DMS 273 (cell line): ENCODE measurements around the gene PRPSAP2.
"Not testable (repeated sequence)": the region's sequence is repeated elsewhere in the genome, so short reads cannot be mapped to it uniquely, and the experiment has no call there.

Experiments
- DNase-seq: peaks from one replicate; lab custom pipeline; 2025; ENCODE audit not compliant: unreplicated experiment; lab: John Stamatoyannopoulos, UW

PRPSAP2 gene

DNA sequence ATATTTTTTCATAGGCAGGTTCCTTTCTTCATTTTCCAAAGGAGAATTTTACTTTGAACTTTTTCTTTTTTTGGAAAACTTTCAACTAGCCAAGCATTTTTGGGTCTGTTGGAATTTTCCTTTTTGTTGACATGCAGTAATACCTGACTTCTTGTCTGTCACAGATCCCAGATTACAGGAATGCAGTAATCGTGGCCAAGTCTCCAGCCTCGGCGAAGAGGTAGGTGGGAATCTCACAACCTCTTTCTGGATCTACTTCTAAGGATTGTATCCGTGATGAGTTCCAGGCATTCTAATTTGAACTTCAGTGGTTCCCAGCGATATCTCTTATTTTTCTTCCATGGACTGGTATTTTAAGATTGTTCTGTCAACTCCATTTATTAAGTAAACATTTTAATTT is 31.7 kb downstream of the PRPSAP2 start:
- DNase-seq = no peak

GRCh38 chr17:18891541-18891940 is 33.6 kb downstream of the PRPSAP2 start:
- no peak for DNase-seq

- DNase-seq = no peak
These were observed 38.2 kb downstream of the PRPSAP2 start for GRCh38 chr17:18896146-18896545.

GRCh38 chr17:18896947-18897346 is 39.0 kb downstream of the PRPSAP2 start:
- no peak for DNase-seq

GRCh38 chr17:18904482-18904881 is 46.6 kb downstream of the PRPSAP2 start:
- no peak for DNase-seq

- no peak for DNase-seq
These were observed 47.3 kb downstream of the PRPSAP2 start for GRCh38 chr17:18905226-18905625.

GRCh38 chr17:18910326-18910725 is 52.4 kb downstream of the PRPSAP2 start:
- no peak for DNase-seq

DNA sequence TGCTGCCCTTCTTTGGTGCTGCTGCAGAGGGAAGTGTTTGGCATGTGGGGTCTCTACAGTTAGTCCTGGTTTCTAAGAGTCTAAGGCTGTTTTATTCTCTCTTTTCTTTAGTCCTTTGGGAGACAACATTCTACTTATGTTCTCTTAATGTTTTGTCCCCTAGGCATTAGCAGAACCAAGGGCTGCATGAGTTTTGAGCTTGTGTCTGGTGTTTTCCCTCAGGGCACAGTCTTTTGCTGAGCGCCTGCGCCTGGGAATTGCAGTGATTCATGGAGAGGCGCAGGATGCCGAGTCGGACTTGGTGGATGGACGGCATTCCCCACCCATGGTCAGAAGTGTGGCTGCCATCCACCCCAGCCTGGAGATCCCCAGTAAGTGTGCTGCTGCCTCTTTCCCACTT is 53.0 kb downstream of the PRPSAP2 start:
- DNase-seq = no peak

- DNase-seq = no peak
These were observed 59.0 kb downstream of the PRPSAP2 start for GRCh38 chr17:18916816-18917500.

GRCh38 chr17:18917506-18918032 is 59.6 kb downstream of the PRPSAP2 start:
- no peak for DNase-seq

- no peak for DNase-seq
These were observed 62.0 kb downstream of the PRPSAP2 start for GRCh38 chr17:18919963-18920362.

GRCh38 chr17:18920911-18921441 is 63.0 kb downstream of the PRPSAP2 start:
- no peak for DNase-seq

GRCh38 chr17:18921485-18921884 is 63.6 kb downstream of the PRPSAP2 start:
- no peak for DNase-seq

GRCh38 chr17:18921912-18922451 is 64.1 kb downstream of the PRPSAP2 start:
- DNase-seq = no peak

DNA sequence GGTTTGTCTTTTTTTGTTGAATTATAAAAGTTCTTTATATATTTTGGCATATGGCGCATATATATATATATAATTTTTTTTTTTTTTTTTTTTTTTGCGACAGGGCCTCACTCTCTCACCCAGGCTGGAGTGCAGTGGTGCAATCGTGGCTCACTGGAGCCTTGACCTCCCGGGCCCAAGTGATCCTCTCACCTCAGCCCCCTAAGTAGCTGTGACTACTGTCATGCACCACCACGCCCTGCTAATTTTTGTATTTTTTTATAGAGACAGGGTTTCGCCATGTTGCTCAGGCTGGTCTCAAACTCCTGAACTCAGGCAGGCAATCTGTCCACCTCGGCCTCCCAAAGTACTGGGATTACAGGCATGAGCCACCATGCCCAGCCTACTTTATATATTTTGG is 64.7 kb downstream of the PRPSAP2 start:
- DNase-seq = not testable (repeated sequence)

DNA sequence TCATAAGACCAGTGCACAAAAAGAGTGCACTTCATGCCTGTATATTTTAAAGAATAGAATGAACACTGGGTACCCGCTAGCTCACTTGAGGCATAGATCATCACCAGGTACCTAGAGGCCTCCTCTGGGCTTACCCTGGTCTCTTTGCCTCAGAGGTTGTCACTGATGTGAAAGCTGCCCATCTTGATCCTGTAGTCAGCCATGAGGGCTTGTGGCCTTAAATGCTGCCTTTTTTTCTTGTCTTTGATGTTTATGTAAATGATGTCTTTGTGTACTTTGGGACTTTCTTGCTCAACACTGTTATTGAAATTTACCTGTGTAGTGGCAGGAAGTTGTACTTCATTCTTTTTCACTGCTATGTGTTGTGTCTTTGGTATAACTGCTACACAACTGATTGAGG is 67.3 kb downstream of the PRPSAP2 start:
- DNase-seq = no peak

DNA sequence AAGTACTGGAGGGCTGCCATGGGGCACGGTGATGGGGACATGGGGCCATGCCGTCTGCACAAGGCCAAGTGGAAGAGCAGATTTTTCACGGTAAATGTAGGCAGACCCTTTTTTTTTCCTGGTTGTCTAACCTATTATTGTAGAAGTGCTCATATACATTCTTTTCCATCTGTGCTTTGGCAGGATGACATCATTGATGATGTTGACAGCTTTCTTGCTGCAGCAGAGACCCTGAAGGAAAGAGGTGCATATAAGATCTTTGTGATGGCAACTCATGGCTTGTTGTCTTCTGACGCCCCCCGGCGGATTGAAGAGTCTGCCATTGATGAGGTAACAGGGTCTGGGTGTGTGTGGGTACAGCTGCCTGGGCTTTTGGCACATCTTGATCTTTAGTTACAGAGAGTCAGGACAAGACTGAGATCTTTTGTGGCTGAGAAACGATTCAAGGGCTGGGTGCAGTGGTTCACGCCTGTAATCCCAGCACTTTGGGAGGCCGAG is 70.7 kb downstream of the PRPSAP2 start:
- no peak for DNase-seq

DNA sequence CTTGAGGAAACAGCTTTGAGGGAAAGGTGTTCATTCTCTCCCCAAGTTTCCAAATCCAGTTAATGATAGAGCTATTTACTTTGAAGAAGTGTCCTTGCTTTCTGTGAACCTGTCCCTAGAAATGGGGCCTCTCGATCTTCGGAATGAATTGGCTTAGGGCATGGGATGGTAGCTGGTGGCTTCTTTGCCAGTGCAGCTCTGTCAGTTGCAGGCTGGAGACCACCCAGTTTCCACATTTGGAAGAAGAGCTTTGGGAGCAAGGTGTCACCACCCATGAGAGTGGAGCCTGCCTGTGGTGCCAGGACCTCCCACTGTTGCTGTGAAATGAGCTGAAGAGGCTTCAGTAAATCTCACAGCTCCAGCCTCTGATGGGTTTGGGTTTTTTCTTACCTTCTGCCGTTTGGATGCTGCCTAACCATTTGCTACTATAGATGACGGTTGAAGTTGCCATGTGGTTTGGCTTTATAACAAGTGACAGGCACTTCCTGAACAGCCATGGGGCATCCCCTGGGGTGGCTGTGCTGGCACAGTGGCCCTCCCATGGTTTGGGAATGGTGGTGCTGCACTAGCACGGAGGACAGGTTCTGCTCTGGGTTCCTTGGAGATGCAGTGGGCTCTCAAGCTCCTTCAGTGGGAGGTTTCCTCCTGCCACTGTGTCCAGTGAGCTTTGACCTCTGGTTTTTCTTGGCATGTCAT is 74.6 kb downstream of the PRPSAP2 start:
- DNase-seq = no peak

DNA sequence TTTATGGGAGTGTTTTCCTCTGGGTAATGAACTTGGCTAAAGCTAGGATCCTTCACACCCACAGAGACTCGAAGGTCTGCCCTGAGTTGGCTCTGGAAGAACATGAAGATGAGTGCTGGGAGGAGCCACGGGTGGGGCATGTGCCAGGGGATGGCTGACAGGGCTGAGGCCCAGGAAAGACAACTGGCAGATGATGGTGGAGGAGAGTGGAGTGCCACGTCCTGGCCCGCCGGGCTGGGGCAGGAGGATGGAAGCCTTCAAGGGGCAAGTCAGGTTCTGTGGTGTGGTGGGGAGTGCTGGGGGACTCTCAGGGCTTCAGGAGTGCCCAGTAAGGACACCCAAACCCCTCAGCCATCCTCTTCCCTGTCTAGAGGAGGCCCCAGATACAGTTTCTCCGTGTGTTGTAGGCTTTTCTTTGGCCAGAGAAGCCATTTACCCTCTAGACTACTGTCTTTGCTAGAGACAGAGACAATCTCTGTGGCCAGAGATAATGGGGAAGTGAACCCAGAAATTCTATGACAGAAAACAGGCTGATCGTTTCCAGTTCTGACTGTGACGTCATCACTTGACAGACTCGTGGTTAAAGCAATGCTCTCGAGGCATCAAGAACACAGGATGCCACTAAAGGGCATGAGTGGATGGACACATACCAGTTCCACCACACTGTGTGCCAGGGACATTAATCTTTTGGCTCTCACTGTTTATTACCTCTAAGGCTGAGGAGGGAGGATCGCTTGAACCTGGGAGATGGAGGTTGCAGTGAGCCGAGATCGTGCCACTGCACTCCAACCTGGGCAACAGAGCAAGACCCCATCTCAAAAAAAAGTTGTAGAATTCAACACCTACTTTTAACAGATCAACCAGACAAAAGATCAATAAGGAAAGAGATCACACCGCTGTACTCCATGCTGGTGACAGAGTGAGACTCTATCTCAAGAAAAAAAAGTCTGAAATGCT is 75.4 kb downstream of the PRPSAP2 start:
- DNase-seq = no peak

DNA sequence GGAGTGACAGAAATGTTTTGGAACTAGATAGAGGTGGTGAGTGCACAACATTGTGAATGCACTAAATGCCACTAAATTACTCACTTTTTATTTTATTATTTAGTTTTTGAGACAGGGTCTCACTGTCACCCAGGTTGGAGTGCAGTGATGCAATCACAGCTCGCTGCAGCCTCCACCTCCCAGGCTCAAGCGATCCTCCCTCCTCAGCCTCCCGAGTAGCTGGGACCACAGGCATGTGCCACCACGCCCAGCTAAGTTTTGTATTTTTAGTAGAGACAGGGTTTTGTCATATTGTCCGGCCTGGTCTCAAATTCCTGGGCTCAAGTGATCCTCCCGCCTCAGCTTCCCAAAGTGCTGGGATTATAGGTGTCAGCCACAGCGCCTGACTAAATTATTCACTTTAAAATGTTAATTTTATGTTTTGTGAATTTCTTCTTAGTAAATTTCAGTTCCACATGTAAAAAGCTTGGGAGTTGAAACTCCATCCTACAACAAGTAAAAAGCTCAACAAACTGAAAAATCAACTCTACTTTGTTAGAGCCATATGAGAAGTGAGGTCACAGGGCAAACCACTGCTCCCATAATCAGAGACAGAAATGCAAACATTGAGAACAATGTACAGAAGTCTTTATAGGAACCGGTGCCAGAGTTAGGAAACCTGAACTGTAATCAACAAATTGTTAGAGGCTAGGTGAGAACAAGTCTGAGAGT is 80.2 kb downstream of the PRPSAP2 start:
- no peak for DNase-seq
